GM04503 (cell line): Measurements from ENCODE around the gene CENPQ.
A peak's percentile ranks its signal among the peaks of the same experiment; 100 is the strongest.
"Not testable (repeated sequence)": the region's sequence is repeated elsewhere in the genome, so short reads cannot be mapped to it uniquely, and the experiment has no call there.

Experiments used
- DNase-seq: peaks from one replicate; pipeline ENCODE4 v3.0.0-alpha.2; 2012; ENCODE audit warnings: low read depth

CENPQ gene

GRCh38 chr6:49462927-49463611, at the start of gene CENPQ, which contains the start of gene MMUT:
Gene CENPQ (plus strand): TSS chr6:49463370. CDS start chr6:49470177, 6,807 bp downstream.
Gene MMUT (minus strand): TSS chr6:49463253. CDS start chr6:49459466, 3,787 bp downstream.
- DNase-seq, result peak; percentile 78

- DNase-seq, result no peak
These were observed 47.8 kb upstream of the CENPQ start for GRCh38 chr6:49415358-49415757.

- no peak for DNase-seq
These were observed 47.0 kb upstream of the CENPQ start for GRCh38 chr6:49416195-49416594.

- no peak for DNase-seq
These were observed 39.4 kb upstream of the CENPQ start for GRCh38 chr6:49423817-49424216.

- peak; percentile 6 for DNase-seq
These were observed 33.0 kb upstream of the CENPQ start for GRCh38 chr6:49430187-49430586.

GRCh38 chr6:49430866-49431265, 32.3 kb upstream of the CENPQ start:
- no peak for DNase-seq

GRCh38 chr6:49453221-49453620, 9.9 kb upstream of the CENPQ start:
- DNase-seq, result no peak

GRCh38 chr6:49454787-49455709, 8.1 kb upstream of the CENPQ start:
- DNase-seq, result no peak

GRCh38 chr6:49457771-49458170, 5.4 kb upstream of the CENPQ start:
- DNase-seq, result no peak

GRCh38 chr6:49462071-49462470, 1.1 kb upstream of the CENPQ start:
- no peak for DNase-seq

- DNase-seq, result no peak
These were observed 607 bp upstream of the CENPQ start for GRCh38 chr6:49462599-49462926.

- DNase-seq, result no peak
These were observed 420 bp downstream of the CENPQ start for GRCh38 chr6:49463612-49463967.

- no peak for DNase-seq
These were observed 1.5 kb downstream of the CENPQ start for GRCh38 chr6:49464691-49465090.

GRCh38 chr6:49468042-49468441, 4.9 kb downstream of the CENPQ start:
- no peak for DNase-seq

- DNase-seq, result not testable (repeated sequence)
These were observed 13.4 kb downstream of the CENPQ start for GRCh38 chr6:49476564-49476963.

- no peak for DNase-seq
These were observed 16.3 kb downstream of the CENPQ start for GRCh38 chr6:49479308-49479970.

- DNase-seq, result not testable (repeated sequence)
These were observed 18.7 kb downstream of the CENPQ start for GRCh38 chr6:49481846-49482245.

- not testable (repeated sequence) for DNase-seq
These were observed 20.2 kb downstream of the CENPQ start for GRCh38 chr6:49483380-49483779.

- DNase-seq, result no peak
These were observed 27.5 kb downstream of the CENPQ start for GRCh38 chr6:49490633-49491032.

GRCh38 chr6:49497304-49497703, 34.1 kb downstream of the CENPQ start:
- DNase-seq, result no peak

GRCh38 chr6:49499126-49499525, 36.0 kb downstream of the CENPQ start:
- DNase-seq, result no peak

GRCh38 chr6:49499623-49500022, 36.5 kb downstream of the CENPQ start, which contains the start of gene GLYATL3:
Gene GLYATL3 (plus strand): TSS chr6:49499923. CDS start chr6:49511991, 12,068 bp downstream.
- DNase-seq, result no peak

- DNase-seq, result no peak
These were observed 41.5 kb downstream of the CENPQ start for GRCh38 chr6:49504666-49505065.
